Skeletal muscle tissue (tissue), 4 donors: ENCODE measurements around the gene RTP2. TPM values are rescaled to one million over a fixed set of nuclear protein-coding genes. Genes with fewer than 3 reads are reported as not detected.

Experiments
- H3K27ac ChIP-seq: one replicate; pipeline ENCODE4 v1.7.0; 2013; ENCODE audit warnings: mild to moderate bottlenecking, low read depth, low read length, inconsistent platforms
- H3K27me3 ChIP-seq, 3 donors: one replicate each; pipeline ENCODE4 v1.7.0; 2013; ENCODE audit warnings: low read length in 3 of 3; ENCODE audit not compliant: control insufficient read depth in 3 of 3, insufficient read depth in 3 of 3
- H3K36me3 ChIP-seq, 3 donors: one replicate each; pipeline ENCODE4 v1.7.0; 2013; ENCODE audit warnings: low read length in 3 of 3; ENCODE audit not compliant: control insufficient read depth in 3 of 3, insufficient read depth in 3 of 3
- H3K4me1 ChIP-seq, 3 donors: one replicate each; pipeline ENCODE4 v1.7.0; 2013; ENCODE audit warnings: low read length in 3 of 3, mild to moderate bottlenecking in 3 of 3; ENCODE audit not compliant: control insufficient read depth in 3 of 3, insufficient read depth in 3 of 3
- H3K4me3 ChIP-seq, 3 donors: one replicate each; pipeline ENCODE4 v1.7.0; 2013; ENCODE audit warnings: low read length in 3 of 3
- H3K9ac ChIP-seq, 3 donors: one replicate each; pipeline ENCODE4 v1.7.0; 2013; ENCODE audit warnings: low read length in 3 of 3, mild to moderate bottlenecking in 3 of 3, moderate library complexity in 2 of 3, low read depth in 1 of 3
- H3K9me3 ChIP-seq, 3 donors: one replicate each; pipeline ENCODE4 v1.7.0; 2013; ENCODE audit warnings: low read length in 3 of 3; ENCODE audit not compliant: control insufficient read depth in 3 of 3
- total RNA-seq: library from RNA; depleted of rRNA; stranded (reverse); fragments of >200 nt; gene quantifications from one replicate; pipeline ENCODE4 v1.2.3, GENCODE V29; 2014
- donor health status: Osteomylitis.

RTP2 gene
- total RNA-seq, 1 donor from 2014 or later: not detected

DNA sequence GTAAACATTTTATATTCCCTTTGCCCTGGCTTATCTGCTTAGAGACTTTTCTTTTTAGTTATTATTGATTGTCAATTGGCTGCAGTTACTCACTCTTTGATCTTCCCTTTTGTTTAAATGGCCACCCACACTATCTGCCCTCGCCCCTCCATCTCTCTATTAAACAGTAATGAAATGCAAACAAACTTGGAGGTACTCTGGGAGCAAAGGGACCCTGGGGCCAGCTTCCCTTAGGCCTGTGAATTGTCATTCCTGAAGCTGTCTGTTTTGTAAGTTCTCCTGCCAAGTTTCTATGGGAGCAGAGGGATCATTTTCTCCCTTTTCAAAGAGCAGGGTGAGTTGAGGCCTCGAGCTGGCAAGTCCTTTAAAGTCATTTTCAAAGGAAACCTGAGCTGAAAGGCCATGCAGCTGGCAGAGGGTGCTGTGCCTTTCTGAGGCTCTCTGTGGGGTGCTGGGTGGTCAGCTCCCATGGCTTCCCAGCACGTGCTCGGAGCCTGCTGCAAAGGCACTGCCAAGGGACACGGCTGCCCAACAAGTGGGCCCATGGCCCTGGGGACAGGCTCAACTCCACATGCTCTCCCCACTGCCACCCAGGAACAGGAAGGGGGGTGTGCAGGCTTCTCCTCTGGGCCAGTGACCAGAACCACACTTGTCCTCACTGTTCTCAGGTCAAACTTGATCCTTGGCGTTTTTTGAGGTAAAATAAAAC, 17.4 kb upstream of the RTP2 start:
- peak overlapping the region in 2 of 3 donors; percentile 21 to 65 for H3K9ac ChIP-seq
- peaks cover 18 to 38% (median 36%) of the 10 kb centered on the region in 3 donors for H3K36me3 ChIP-seq
- peak overlapping the region; percentile 68 for H3K27ac ChIP-seq
- no peaks in the 10 kb centered on the region for H3K9me3 ChIP-seq
- no peak overlapping the region for H3K4me3 ChIP-seq
- no peaks in the 10 kb centered on the region for H3K27me3 ChIP-seq
- peaks cover 14 to 21% (median 16%) of the 10 kb centered on the region in 3 donors for H3K4me1 ChIP-seq

DNA sequence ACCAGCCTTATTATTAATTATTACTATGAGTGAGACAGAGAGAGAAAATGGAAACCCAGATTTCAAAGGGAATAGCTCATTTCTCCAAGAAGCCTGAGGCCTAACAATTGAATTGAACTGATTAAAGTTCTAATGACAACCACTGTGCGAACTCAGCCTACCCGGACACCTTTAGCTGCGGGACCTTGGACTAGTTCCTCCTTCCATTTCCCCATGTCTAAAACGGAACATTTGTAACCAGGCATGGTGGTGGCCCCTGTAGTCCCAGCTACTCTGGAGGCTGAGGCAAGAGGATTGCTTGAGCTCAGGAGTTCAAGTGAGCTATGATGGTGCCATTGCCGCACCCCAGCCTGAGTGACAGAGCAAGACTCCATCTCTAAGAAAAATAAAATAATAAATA, 16.4 kb upstream of the RTP2 start:
- no peak overlapping the region for H3K4me3 ChIP-seq
- H3K9me3 ChIP-seq: no peaks in the 10 kb centered on the region
- H3K4me1 ChIP-seq: peaks cover 17 to 30% (median 22%) of the 10 kb centered on the region in 3 donors
- H3K9ac ChIP-seq: no peak overlapping the region
- no peaks in the 10 kb centered on the region for H3K27me3 ChIP-seq
- no peak overlapping the region for H3K27ac ChIP-seq
- H3K36me3 ChIP-seq: peaks cover 15 to 28% (median 26%) of the 10 kb centered on the region in 3 donors

DNA sequence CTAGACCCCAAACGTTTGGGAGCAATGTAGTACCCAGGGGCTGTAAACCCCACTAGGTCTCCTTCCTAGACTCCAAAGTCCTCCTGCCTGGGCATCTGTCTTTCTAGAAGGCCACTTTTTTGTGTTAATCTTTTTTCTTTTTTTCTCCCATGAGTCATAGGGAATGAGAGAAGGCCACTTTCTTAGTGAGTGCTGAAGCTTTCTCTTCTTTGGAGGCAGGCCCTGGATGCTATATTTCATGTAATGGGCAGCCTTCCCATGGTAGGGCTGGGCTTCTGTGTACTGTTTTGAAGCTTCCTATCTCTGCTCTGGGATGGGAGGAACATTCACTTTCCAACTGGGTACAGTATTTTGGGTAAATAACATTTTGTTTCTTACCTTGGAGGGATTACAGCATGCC, 15.2 kb upstream of the RTP2 start:
- Histone ChIP-seq H3K27me3 (no peaks in the 10 kb centered on the region), H3K9me3 (no peaks in the 10 kb centered on the region), H3K9ac (no peak overlapping the region), H3K4me1 (peaks cover 17 to 31% (median 22%) of the 10 kb centered on the region in 3 donors), H3K36me3 (peaks cover 12 to 18% (median 14%) of the 10 kb centered on the region in 3 donors), H3K4me3 (no peak overlapping the region), H3K27ac (no peak overlapping the region)

DNA sequence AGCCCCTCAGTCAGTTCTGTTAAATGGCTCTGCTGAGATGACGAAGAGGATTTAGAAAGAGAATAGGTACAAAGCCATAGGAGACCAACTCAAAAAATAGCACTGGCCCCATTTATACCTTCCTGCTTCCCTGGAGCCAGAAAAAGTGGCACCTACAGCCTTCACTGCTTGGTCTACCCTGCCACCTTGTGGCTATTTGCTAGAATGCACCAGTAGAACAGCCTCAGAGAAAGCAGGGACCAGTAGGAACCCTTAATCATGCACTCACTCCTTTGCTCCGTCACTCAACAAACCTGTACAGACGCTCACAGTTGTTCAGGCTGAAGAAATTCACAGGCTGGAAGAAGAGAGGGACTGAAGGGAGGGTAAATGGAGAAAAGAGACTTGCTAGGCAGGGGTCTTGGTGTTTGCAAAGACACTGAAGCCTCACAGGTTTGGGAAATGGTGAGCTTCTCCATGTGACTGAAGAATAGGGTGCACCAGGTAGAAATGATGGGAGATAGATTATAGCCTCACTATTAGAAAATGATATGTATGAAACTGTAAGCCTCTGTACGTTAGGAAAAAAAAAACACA, 12.1 kb upstream of the RTP2 start:
- Histone ChIP-seq H3K27ac (no peak overlapping the region), H3K9me3 (no peaks in the 10 kb centered on the region), H3K4me1 (peaks cover 6 to 12% (median 12%) of the 10 kb centered on the region in 3 donors), H3K9ac (no peak overlapping the region), H3K27me3 (no peaks in the 10 kb centered on the region), H3K36me3 (no peaks in the 10 kb centered on the region), H3K4me3 (no peak overlapping the region)

DNA sequence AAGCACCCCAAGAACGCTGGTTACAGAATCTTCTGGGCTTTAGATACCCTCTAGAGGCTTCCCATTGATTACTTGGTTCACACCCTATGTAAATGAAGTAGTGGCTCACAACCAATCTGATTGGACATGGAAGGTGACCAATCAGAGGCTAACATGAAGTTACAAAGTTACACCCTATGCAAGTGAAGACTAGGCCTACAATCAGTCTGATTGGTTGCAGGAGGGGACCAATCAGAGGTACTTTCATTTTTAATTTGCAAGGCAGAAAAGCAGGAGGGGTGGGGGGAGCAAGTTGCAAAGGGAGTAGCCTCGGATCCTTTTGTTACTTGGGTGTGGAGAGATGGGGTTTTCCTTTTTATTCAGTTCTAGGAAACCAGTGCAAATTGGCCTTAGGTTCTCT, 11.1 kb upstream of the RTP2 start:
- Histone ChIP-seq H3K4me3 (peak overlapping the region in 2 of 3 donors; percentile 24 to 34), H3K9me3 (no peaks in the 10 kb centered on the region), H3K27me3 (no peaks in the 10 kb centered on the region), H3K36me3 (no peaks in the 10 kb centered on the region), H3K27ac (no peak overlapping the region), H3K9ac (peak overlapping the region; percentile 12 to 48 (median 41)), H3K4me1 (peaks cover 3 to 12% (median 8%) of the 10 kb centered on the region in 3 donors)

DNA sequence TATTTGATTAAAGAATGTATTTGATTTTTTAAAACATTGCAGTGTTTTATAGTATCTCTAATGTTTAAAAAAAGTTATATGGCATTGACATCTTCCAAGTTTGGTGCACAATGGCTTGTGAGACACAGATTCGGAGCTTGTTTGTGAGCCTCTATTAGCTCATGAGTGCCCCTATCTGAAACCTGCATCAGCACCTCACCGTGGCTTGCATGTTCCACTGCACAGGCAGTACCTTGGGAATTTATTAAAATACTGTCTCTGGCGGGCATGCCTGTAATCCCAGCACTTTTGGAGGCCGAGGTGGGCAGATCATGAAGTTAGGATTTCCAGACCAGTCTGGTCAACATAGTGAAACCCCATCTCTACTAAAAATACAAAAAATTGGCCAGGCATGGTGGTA, 6.8 kb upstream of the RTP2 start:
- Histone ChIP-seq H3K27ac (no peak overlapping the region), H3K27me3 (no peaks in the 10 kb centered on the region), H3K9ac (no peak overlapping the region), H3K9me3 (no peaks in the 10 kb centered on the region), H3K36me3 (no peaks in the 10 kb centered on the region), H3K4me1 (peaks cover 8 to 22% (median 22%) of the 10 kb centered on the region in 3 donors), H3K4me3 (no peak overlapping the region)

DNA sequence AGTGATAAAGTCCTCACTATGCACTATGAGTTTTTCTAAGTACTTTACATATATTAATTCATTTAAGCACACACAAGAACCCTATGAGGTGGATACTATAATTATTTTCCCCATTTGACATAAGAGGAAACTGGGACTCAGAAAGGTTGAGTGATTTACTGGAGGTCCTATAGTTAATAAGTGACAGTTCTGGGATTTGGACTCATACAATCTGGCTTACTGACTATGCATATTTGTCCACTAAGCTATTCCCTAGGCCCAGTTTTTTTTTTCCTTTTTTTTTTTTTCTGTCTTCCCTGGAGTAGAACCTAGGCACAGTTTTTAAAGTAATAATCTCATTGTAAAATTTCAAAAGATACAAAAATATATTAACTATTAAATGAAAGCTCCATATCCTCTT, 6.3 kb upstream of the RTP2 start:
- no peaks in the 10 kb centered on the region for H3K9me3 ChIP-seq
- no peaks in the 10 kb centered on the region for H3K36me3 ChIP-seq
- no peaks in the 10 kb centered on the region for H3K27me3 ChIP-seq
- H3K4me3 ChIP-seq: no peak overlapping the region
- no peak overlapping the region for H3K27ac ChIP-seq
- H3K4me1 ChIP-seq: peaks cover 8 to 19% (median 18%) of the 10 kb centered on the region in 3 donors
- H3K9ac ChIP-seq: no peak overlapping the region

DNA sequence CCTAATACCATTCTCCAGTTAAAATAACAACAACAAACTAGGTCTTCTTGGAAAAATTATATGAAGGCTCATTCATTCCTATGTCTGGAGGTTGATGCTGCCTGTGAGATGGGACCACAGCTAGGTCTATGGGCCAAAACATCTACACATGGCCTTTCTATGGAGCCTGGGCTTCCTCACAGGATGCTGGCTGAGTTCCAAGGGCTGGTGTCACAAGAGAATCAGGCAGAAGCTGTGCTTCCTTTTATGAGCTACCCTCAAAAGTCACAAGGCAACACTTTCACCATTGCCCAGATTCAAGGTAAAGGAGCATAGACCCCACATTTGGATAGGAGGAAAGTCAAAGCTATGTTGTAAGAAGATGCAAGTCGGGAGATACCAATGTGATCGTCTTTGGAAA, 4.6 kb upstream of the RTP2 start:
- Histone ChIP-seq H3K4me1 (peaks cover 20 to 34% (median 29%) of the 10 kb centered on the region in 3 donors), H3K9ac (no peak overlapping the region), H3K27me3 (no peaks in the 10 kb centered on the region), H3K27ac (no peak overlapping the region), H3K9me3 (no peaks in the 10 kb centered on the region), H3K36me3 (no peaks in the 10 kb centered on the region), H3K4me3 (no peak overlapping the region)

DNA sequence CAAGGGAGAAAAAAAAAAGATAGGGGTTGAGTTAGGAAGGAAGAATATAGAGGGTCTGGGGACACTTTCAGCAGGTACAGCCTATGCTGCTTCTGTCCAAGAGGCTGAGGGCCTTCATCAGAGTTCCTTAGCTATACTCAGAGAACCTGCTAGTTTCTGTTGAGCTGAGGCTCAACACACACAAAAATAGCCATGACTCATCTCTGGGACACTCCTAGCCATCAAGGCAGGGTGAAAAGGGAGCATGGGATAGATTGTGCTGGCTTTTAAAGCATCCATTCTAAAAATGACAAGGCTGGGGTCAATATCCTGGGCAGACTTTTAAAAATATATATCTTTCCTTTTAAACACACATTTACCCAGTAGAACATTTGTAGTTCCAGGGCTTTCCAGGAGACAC, 2.8 kb upstream of the RTP2 start:
- H3K4me3 ChIP-seq: no peak overlapping the region
- peaks cover 23 to 50% (median 46%) of the 10 kb centered on the region in 3 donors for H3K4me1 ChIP-seq

DNA sequence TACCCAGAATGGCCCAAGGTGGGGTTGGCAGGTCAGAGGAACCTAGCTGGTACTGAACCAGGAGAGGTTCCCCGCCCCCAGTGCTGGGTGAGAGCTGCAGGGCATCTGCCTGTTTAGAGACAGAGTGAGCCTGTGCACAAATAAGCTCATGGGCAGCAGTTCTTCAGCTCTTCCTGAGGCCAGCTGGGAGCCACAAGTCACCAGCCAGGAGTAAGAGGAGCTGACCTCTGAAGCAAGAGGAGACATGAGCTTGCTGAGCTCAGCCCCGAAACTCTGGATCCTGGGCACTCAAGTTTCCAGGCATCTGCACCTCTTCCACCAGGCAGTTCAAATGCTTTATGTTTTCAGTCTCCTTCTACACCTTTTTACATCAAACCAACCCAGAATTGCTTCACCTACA, 2.1 kb downstream of the RTP2 start:
- Histone ChIP-seq H3K9ac (no peak overlapping the region), H3K9me3 (no peaks in the 10 kb centered on the region), H3K4me3 (peak overlapping the region in 1 of 3 donors; percentile 13), H3K27me3 (no peaks in the 10 kb centered on the region), H3K36me3 (no peaks in the 10 kb centered on the region), H3K27ac (no peak overlapping the region), H3K4me1 (peaks cover 27 to 61% (median 56%) of the 10 kb centered on the region in 3 donors)

More for the DNA sequence above, 2.8 kb upstream of the RTP2 start:
- Histone ChIP-seq H3K27me3 (no peaks in the 10 kb centered on the region), H3K9ac (peak overlapping the region in 1 of 3 donors; percentile 27), H3K36me3 (no peaks in the 10 kb centered on the region), H3K27ac (peak overlapping the region; percentile 64), H3K9me3 (no peaks in the 10 kb centered on the region)
